K562 (cell line): Measurements from ENCODE around the gene CFAP251. TPM values are rescaled to one million over a fixed set of nuclear protein-coding genes. Genes with fewer than 3 reads are reported as not detected.

Experiments
- LCOR ChIP-seq: sonication (generic); formaldehyde crosslinking; IDR thresholded peaks from 2 replicates; pipeline ENCODE4 v1.8.0; 2022; ENCODE audit warnings: mild to moderate bottlenecking, missing genetic modification reagents
- NCOA1 ChIP-seq: fragments of 450-650 bp; IDR thresholded peaks from 2 replicates; pipeline ENCODE4 v1.6.1; 2016; ENCODE audit warnings: low read depth
- RBM39 ChIP-seq: fragments of 200-400 bp; formaldehyde crosslinking; optimal IDR thresholded peaks from 2 replicates; pipeline ENCODE3; 2018; ENCODE audit warnings: low read depth, low read length
- SMC3 ChIP-seq: conservative IDR thresholded peaks from 2 replicates; pipeline ENCODE4 v1.6.1; 2011; ENCODE audit warnings: low read depth, low read length, improper control_type of control experiment; ENCODE audit not compliant: insufficient read depth
- polyA plus RNA-seq, 8 experiments: library from polyadenylated mRNA; depleted of rRNA in 4 of 8; stranded (reverse) in 5 of 8; unstranded in 3 of 8; fragments of >200 nt; fragmentation: Nextera tagmentation in 2 of 8; fragmentation: Illumina TruSeq in 1 of 8; extraction: Ambion mirVana in 2 of 8; extraction: Trizol in 1 of 8; gene quantifications; 2 replicates each; pipeline versions ENCODE4 v1.2.1 to v1.2.3, GENCODE V29; 2011 to 2014; ENCODE audit warnings: inconsistent platforms in 1 of 8, missing spikeins in 1 of 8
- total RNA-seq, 7 experiments: library from RNA; depleted of rRNA in 6 of 7; stranded (reverse); fragments of >200 nt in 6 of 7; fragmentation: Illumina TruSeq in 2 of 7; extraction: Trizol in 2 of 7; gene quantifications; 2 replicates each; pipeline versions ENCODE4 v1.2.1 to v1.2.3, GENCODE V29; 2011 to 2021; ENCODE audit warnings: low replicate concordance in 1 of 7
- TF ChIP-seq, protein P1 (sequence below): fragments of 200-800 bp; sonication (Bioruptor generic); IDR thresholded peaks from 2 replicates; pipeline ENCODE4 v1.6.1; 2017; ENCODE audit warnings: missing genetic modification characterization, missing compliant biosample characterization
- TF ChIP-seq, protein P2 (sequence below): fragments of 250-450 bp; sonication (Bioruptor Pico); IDR thresholded peaks from 2 replicates; pipeline ENCODE4 v1.5.0; 2021
- TF ChIP-seq, protein P3 (sequence below): fragments of 250-450 bp; sonication (Bioruptor Pico); IDR thresholded peaks from 2 replicates; pipeline ENCODE4 v1.5.0; 2021; ENCODE audit warnings: mild to moderate bottlenecking, moderate library complexity
- TF ChIP-seq, protein P4 (sequence below): fragments of 450-650 bp; IDR thresholded peaks from 2 replicates; pipeline ENCODE4 v1.6.1; 2017; ENCODE audit warnings: antibody characterized with exemption
- TF ChIP-seq, protein P5 (sequence below): sonication (generic); formaldehyde crosslinking; IDR thresholded peaks from 2 replicates; pipeline ENCODE4 v1.8.0; 2022; ENCODE audit warnings: mild to moderate bottlenecking, missing genetic modification reagents, borderline replicate concordance
- TF ChIP-seq, protein P6 (sequence below): IDR thresholded peaks from 2 replicates; pipeline ENCODE4 v1.6.1; 2011; ENCODE audit warnings: borderline replicate concordance, low read depth, mild to moderate bottlenecking, moderate library complexity, low read length; ENCODE audit not compliant: insufficient read depth, poor library complexity, severe bottlenecking
- TF ChIP-seq, protein P7 (sequence below): fragments of 250-450 bp; sonication (Bioruptor Pico); IDR thresholded peaks from 2 replicates; pipeline ENCODE4 v1.8.0; 2022; ENCODE audit warnings: moderate library complexity, mild to moderate bottlenecking, inconsistent platforms

CFAP251 gene
- total and polyA plus RNA-seq, 9 of the 15 experiments (the other 6 are each of a cell fraction or from before 2014, with no cell fraction given), result 16.6 to 31.0 (median 19.1) TPM

DNA sequence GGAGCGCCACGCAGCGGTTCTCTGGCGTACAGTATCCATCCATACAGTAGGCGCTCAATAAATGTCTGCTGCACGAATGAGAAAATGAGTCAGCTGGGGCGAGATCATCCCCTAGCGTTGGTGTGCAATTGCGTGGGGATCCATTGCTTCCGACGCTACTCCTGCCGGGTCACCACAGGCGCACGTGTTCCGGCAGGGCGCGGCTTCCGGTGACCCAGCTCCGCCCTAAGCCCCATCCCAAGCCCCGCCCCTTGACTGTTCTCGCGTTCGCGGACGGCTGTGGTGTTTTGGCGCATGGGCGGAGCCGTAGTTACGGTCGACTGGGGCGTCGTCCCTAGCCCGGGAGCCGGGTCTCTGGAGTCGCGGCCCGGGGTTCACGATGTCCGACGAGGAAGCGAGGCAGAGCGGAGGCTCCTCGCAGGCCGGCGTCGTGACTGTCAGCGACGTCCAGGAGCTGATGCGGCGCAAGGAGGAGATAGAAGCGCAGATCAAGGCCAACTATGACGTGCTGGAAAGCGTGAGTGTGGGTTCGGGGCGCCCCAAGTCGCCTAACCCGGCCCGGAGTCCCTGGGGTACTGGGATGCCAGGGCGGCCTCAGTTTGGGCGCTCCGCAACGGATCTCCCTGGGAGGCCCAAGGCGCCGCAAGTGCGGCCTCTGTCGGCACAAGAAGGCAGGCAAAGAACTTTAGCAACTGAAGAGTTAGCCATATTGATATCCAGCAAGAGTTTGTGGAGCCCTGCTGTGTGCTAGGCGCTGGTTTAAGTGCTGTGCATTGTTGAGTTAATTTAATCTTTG is 29.7 kb upstream of the CFAP251 start, which contains the start of gene PSMD9 (continued):
- TF ChIP-seq, protein P1, sequence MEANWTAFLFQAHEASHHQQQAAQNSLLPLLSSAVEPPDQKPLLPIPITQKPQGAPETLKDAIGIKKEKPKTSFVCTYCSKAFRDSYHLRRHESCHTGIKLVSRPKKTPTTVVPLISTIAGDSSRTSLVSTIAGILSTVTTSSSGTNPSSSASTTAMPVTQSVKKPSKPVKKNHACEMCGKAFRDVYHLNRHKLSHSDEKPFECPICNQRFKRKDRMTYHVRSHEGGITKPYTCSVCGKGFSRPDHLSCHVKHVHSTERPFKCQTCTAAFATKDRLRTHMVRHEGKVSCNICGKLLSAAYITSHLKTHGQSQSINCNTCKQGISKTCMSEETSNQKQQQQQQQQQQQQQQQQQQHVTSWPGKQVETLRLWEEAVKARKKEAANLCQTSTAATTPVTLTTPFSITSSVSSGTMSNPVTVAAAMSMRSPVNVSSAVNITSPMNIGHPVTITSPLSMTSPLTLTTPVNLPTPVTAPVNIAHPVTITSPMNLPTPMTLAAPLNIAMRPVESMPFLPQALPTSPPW, result peak; percentile 88
- TF ChIP-seq, protein P2, sequence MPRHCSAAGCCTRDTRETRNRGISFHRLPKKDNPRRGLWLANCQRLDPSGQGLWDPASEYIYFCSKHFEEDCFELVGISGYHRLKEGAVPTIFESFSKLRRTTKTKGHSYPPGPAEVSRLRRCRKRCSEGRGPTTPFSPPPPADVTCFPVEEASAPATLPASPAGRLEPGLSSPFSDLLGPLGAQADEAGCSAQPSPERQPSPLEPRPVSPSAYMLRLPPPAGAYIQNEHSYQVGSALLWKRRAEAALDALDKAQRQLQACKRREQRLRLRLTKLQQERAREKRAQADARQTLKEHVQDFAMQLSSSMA (CRISPR knock-in tag), result peak; percentile 23; the same call in 1 of the 2 replicates
- TF ChIP-seq, protein P3, sequence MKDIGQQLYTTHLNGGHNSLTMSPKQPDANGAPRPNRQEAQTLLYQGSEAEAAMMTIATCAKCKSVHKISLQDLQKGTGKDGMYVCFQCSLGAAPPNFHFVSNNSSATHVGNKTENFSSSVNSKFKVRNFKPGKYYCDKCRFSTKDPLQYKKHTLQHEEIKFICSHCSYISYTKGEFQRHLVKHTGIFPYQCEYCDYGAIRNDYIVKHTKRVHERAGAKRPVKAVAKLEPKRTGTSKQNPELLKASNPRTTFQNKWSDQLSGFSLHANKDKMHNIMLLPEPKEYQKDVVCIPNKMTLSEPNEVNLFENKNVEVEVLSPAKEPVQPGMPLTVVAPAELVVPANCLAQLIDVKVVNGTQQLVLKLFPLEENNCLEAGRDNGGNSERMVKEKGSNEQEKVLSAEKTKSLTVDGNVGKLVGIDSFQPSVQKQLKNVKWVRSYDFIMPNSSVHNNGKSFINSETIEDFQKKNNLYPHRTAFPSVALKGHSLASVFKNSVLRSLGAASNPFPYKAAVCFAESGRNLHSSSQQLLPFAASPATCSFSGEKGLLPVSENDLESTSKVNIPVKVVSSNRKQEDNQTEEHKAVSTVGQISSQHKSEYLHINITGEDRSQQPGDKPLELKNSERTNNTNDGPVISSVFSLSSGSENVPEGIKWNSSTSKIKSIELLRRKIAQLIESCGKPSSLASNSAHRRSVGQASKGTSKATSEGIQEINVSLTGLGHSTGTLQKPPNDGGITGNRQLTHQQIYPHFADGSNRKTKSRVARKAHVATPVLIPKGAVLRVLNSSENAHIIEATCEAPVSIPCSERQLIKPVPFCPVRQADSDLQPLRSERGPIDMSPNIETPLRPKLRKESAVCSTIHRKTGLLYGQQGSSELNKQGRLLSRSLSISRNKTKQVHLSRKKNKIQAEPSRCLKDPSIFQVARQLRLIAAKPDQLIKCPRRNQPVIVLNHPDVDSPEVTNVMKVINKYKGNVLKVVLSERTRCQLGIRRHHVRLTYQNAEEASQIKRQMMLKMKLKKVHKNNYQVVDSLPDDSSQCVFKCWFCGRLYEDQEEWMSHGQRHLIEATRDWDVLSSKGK (CRISPR knock-in tag), result no peak
- no peak for TF ChIP-seq RBM39
- TF ChIP-seq, protein P4, sequence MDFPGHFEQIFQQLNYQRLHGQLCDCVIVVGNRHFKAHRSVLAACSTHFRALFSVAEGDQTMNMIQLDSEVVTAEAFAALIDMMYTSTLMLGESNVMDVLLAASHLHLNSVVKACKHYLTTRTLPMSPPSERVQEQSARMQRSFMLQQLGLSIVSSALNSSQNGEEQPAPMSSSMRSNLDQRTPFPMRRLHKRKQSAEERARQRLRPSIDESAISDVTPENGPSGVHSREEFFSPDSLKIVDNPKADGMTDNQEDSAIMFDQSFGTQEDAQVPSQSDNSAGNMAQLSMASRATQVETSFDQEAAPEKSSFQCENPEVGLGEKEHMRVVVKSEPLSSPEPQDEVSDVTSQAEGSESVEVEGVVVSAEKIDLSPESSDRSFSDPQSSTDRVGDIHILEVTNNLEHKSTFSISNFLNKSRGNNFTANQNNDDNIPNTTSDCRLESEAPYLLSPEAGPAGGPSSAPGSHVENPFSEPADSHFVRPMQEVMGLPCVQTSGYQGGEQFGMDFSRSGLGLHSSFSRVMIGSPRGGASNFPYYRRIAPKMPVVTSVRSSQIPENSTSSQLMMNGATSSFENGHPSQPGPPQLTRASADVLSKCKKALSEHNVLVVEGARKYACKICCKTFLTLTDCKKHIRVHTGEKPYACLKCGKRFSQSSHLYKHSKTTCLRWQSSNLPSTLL, result no peak
- TF ChIP-seq SMC3, result peak; percentile 50
- peak; percentile 95 for TF ChIP-seq LCOR (CRISPR knock-in tag)
- TF ChIP-seq NCOA1, result peak; percentile 68
- TF ChIP-seq, protein P5, sequence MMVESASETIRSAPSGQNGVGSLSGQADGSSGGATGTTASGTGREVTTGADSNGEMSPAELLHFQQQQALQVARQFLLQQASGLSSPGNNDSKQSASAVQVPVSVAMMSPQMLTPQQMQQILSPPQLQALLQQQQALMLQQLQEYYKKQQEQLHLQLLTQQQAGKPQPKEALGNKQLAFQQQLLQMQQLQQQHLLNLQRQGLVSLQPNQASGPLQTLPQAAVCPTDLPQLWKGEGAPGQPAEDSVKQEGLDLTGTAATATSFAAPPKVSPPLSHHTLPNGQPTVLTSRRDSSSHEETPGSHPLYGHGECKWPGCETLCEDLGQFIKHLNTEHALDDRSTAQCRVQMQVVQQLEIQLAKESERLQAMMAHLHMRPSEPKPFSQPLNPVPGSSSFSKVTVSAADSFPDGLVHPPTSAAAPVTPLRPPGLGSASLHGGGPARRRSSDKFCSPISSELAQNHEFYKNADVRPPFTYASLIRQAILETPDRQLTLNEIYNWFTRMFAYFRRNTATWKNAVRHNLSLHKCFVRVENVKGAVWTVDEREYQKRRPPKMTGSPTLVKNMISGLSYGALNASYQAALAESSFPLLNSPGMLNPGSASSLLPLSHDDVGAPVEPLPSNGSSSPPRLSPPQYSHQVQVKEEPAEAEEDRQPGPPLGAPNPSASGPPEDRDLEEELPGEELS (CRISPR knock-in tag), result peak; percentile 84
- TF ChIP-seq, protein P6, sequence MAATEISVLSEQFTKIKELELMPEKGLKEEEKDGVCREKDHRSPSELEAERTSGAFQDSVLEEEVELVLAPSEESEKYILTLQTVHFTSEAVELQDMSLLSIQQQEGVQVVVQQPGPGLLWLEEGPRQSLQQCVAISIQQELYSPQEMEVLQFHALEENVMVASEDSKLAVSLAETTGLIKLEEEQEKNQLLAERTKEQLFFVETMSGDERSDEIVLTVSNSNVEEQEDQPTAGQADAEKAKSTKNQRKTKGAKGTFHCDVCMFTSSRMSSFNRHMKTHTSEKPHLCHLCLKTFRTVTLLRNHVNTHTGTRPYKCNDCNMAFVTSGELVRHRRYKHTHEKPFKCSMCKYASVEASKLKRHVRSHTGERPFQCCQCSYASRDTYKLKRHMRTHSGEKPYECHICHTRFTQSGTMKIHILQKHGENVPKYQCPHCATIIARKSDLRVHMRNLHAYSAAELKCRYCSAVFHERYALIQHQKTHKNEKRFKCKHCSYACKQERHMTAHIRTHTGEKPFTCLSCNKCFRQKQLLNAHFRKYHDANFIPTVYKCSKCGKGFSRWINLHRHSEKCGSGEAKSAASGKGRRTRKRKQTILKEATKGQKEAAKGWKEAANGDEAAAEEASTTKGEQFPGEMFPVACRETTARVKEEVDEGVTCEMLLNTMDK, result peak; percentile 91
- TF ChIP-seq, protein P7, sequence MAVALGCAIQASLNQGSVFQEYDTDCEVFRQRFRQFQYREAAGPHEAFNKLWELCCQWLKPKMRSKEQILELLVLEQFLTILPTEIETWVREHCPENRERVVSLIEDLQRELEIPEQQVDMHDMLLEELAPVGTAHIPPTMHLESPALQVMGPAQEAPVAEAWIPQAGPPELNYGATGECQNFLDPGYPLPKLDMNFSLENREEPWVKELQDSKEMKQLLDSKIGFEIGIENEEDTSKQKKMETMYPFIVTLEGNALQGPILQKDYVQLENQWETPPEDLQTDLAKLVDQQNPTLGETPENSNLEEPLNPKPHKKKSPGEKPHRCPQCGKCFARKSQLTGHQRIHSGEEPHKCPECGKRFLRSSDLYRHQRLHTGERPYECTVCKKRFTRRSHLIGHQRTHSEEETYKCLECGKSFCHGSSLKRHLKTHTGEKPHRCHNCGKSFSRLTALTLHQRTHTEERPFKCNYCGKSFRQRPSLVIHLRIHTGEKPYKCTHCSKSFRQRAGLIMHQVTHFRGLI, result no peak
